GM23338 (cell line): ENCODE results near the gene OR2A2. TPM values are rescaled to one million over a fixed set of nuclear protein-coding genes. Genes with fewer than 3 reads are reported as not detected.

Experiments
- ATAC-seq: fragments of 200-7000 bp; cut with Tn5 transposase; 3 replicates; pipeline ENCODE4 v1.9.1; 2020
- DNase-seq: peaks from one replicate; pipeline ENCODE4 v3.0.0-alpha.2; 2015; ENCODE audit warnings: low spot score
- H2AFZ ChIP-seq: fragments of 200-600 bp; sonication (generic); 2 replicates; pipeline ENCODE4 v1.8.0; 2016; ENCODE audit warnings: antibody characterized with exemption, mild to moderate bottlenecking, moderate library complexity
- H3F3A ChIP-seq: fragments of 200-600 bp; sonication (generic); replicated peaks from 2 replicates; pipeline ENCODE4 v1.8.0; 2017; ENCODE audit warnings: antibody characterized with exemption, mixed run types, low read depth
- H3K27ac ChIP-seq: fragments of 200-600 bp; sonication (generic); 2 replicates; pipeline ENCODE4 v1.6.1; 2016; ENCODE audit warnings: low read depth
- H3K27me3 ChIP-seq: fragments of 200-600 bp; sonication (generic); 2 replicates; pipeline ENCODE4 v1.8.0; 2016; ENCODE audit warnings: mild to moderate bottlenecking, mixed run types, moderate library complexity; ENCODE audit not compliant: insufficient read depth
- H3K36me3 ChIP-seq: fragments of 200-600 bp; sonication (generic); 2 replicates; pipeline ENCODE4 v1.8.0; 2016; ENCODE audit warnings: mild to moderate bottlenecking; ENCODE audit not compliant: insufficient read depth
- H3K4me1 ChIP-seq: fragments of 200-600 bp; sonication (generic); 2 replicates; pipeline ENCODE4 v1.8.0; 2016; ENCODE audit warnings: mild to moderate bottlenecking, moderate library complexity; ENCODE audit not compliant: insufficient read depth
- H3K4me2 ChIP-seq: fragments of 200-600 bp; sonication (generic); 2 replicates; pipeline ENCODE4 v1.7.1; 2017; ENCODE audit warnings: mixed run types
- H3K4me3 ChIP-seq: fragments of 200-600 bp; sonication (generic); 2 replicates; pipeline ENCODE4 v1.6.1; 2016; ENCODE audit warnings: mixed run types
- H3K79me2 ChIP-seq: fragments of 200-600 bp; sonication (generic); replicated peaks from 2 replicates; pipeline ENCODE4 v1.8.0; 2017; ENCODE audit warnings: mild to moderate bottlenecking; ENCODE audit not compliant: insufficient read depth
- H3K9me2 ChIP-seq: fragments of 200-600 bp; sonication (generic); 2 replicates; pipeline ENCODE4 v1.8.0; 2017; ENCODE audit not compliant: insufficient read depth
- H4K20me1 ChIP-seq: fragments of 200-600 bp; sonication (generic); replicated peaks from 2 replicates; pipeline ENCODE4 v1.8.0; 2017; ENCODE audit warnings: mild to moderate bottlenecking; ENCODE audit not compliant: insufficient read depth
- H3K27ac Mint-ChIP-seq: 2 replicates; pipeline ENCODE4 v1.8.0; 2020; ENCODE audit warnings: inconsistent platforms, mild to moderate bottlenecking, moderate library complexity, mixed read lengths
- H3K27me3 Mint-ChIP-seq: 3 replicates; pipeline ENCODE4 v1.8.0; 2022; ENCODE audit warnings: low read depth, mild to moderate bottlenecking, moderate library complexity, mixed read lengths, inconsistent platforms; ENCODE audit not compliant: insufficient read depth, poor library complexity
- H3K36me3 Mint-ChIP-seq: 3 replicates; pipeline ENCODE4 v1.8.0; 2021; ENCODE audit warnings: low read depth, mild to moderate bottlenecking, inconsistent platforms, moderate library complexity, mixed read lengths
- H3K4me1 Mint-ChIP-seq: 3 replicates; pipeline ENCODE4 v1.8.0; 2020; ENCODE audit warnings: mild to moderate bottlenecking, inconsistent platforms, mixed read lengths
- H3K4me3 Mint-ChIP-seq: 3 replicates; pipeline ENCODE4 v1.8.0; 2021; ENCODE audit warnings: moderate library complexity, mild to moderate bottlenecking, inconsistent platforms, mixed read lengths
- H3K9me3 Mint-ChIP-seq: 3 replicates; pipeline ENCODE4 v1.8.0; 2020; ENCODE audit warnings: moderate library complexity, mild to moderate bottlenecking, inconsistent platforms, mixed read lengths
- CREB1 ChIP-seq: fragments of 250-450 bp; sonication (Bioruptor Pico); IDR thresholded peaks from 2 replicates; pipeline ENCODE4 v1.5.0; 2020; ENCODE audit warnings: low read depth, mild to moderate bottlenecking, moderate library complexity
- CTCF ChIP-seq, 2 experiments: fragments of 200-600 bp in 1 of 2; sonication (generic) in 1 of 2; conservative IDR thresholded peaks; 2 replicates each; pipeline versions ENCODE4 v1.5.1 to v1.6.1; 2016 to 2017; ENCODE audit warnings: antibody characterized with exemption in 2 of 2, low read depth in 2 of 2, mild to moderate bottlenecking in 2 of 2, moderate library complexity in 1 of 2
- EZH2 ChIP-seq: fragments of 200-600 bp; sonication (generic); IDR thresholded peaks from one replicate; pipeline ENCODE4 v1.8.0; 2017; ENCODE audit warnings: antibody characterized with exemption, mild to moderate bottlenecking, low read depth; ENCODE audit not compliant: unreplicated experiment
- EZH2phosphoT487 ChIP-seq: fragments of 200-600 bp; sonication (generic); IDR thresholded peaks from one replicate; pipeline ENCODE4 v1.8.1; 2018; ENCODE audit warnings: antibody characterized with exemption; ENCODE audit not compliant: unreplicated experiment
- JUNB ChIP-seq: IDR thresholded peaks from one replicate; pipeline ENCODE4 v1.6.1; 2016; ENCODE audit warnings: antibody characterized with exemption; ENCODE audit not compliant: unreplicated experiment
- NANOG ChIP-seq: IDR thresholded peaks from 2 replicates; pipeline ENCODE4 v1.6.1; 2016; ENCODE audit warnings: antibody characterized with exemption, borderline replicate concordance
- POLR2AphosphoS5 ChIP-seq: IDR thresholded peaks from 2 replicates; pipeline ENCODE4 v1.6.1; 2016; ENCODE audit warnings: antibody characterized with exemption, low read depth
- REST ChIP-seq: IDR thresholded peaks from one replicate; pipeline ENCODE4 v1.6.1; 2018; ENCODE audit warnings: antibody characterized with exemption; ENCODE audit not compliant: unreplicated experiment
- STAT1 ChIP-seq: IDR thresholded peaks from one replicate; pipeline ENCODE4 v1.6.1; 2016; ENCODE audit warnings: antibody characterized with exemption; ENCODE audit not compliant: unreplicated experiment
- ZNF114 ChIP-seq: fragments of 250-450 bp; sonication (Bioruptor Pico); IDR thresholded peaks from 2 replicates; pipeline ENCODE4 v1.5.0; 2020; ENCODE audit warnings: mild to moderate bottlenecking, moderate library complexity
- ZNF331 ChIP-seq: fragments of 250-450 bp; sonication (Bioruptor Pico); IDR thresholded peaks from 2 replicates; pipeline ENCODE4 v1.5.0; 2020; ENCODE audit warnings: low read depth, mild to moderate bottlenecking, moderate library complexity
- polyA plus RNA-seq: library from polyadenylated mRNA; unstranded; fragments of >200 nt; fragmentation: Nextera tagmentation; extraction: Ambion mirVana; gene quantifications from 2 replicates; pipeline ENCODE4 v1.2.1, GENCODE V29; 2016
- total RNA-seq: library from RNA; depleted of rRNA; stranded (reverse); fragments of >200 nt; shearing (Covaris generic); gene quantifications from 2 replicates; pipeline ENCODE4 v1.2.3, GENCODE V29; 2014
- TF ChIP-seq, protein P1 (sequence below): fragments of 250-450 bp; sonication (Bioruptor Pico); IDR thresholded peaks from 2 replicates; pipeline ENCODE4 v1.5.0; 2020; ENCODE audit warnings: mild to moderate bottlenecking, moderate library complexity

Gene OR2A2
- total and polyA plus RNA-seq, 2 experiments from 2014 or later = not detected

- TF ChIP-seq CTCF (conservative IDR thresholded peaks at IDR 0.05; ENCODE audit: low read depth in 2 of 2) (no peak), ZNF331 (CRISPR knock-in tag) (no peak)
Measured at GRCh38 chr7:144142187-144142586, 32.8 kb downstream of the OR2A2 start (continued).

- H3K27me3 Mint-ChIP-seq = no peaks in the 10 kb centered on the region
- no peak overlapping the region for H3K27ac Mint-ChIP-seq
- TF ChIP-seq REST = no peak
- no peak for TF ChIP-seq EZH2
- TF ChIP-seq CREB1 (CRISPR knock-in tag) = no peak
- TF ChIP-seq POLR2AphosphoS5 = no peak
- no peak for TF ChIP-seq ZNF114 (CRISPR knock-in tag)
- no peak for TF ChIP-seq CTCF (conservative IDR thresholded peaks at IDR 0.05; ENCODE audit: low read depth in 2 of 2)
- no peak for TF ChIP-seq NANOG
- TF ChIP-seq ZNF331 (CRISPR knock-in tag) = no peak
- TF ChIP-seq, protein P1, sequence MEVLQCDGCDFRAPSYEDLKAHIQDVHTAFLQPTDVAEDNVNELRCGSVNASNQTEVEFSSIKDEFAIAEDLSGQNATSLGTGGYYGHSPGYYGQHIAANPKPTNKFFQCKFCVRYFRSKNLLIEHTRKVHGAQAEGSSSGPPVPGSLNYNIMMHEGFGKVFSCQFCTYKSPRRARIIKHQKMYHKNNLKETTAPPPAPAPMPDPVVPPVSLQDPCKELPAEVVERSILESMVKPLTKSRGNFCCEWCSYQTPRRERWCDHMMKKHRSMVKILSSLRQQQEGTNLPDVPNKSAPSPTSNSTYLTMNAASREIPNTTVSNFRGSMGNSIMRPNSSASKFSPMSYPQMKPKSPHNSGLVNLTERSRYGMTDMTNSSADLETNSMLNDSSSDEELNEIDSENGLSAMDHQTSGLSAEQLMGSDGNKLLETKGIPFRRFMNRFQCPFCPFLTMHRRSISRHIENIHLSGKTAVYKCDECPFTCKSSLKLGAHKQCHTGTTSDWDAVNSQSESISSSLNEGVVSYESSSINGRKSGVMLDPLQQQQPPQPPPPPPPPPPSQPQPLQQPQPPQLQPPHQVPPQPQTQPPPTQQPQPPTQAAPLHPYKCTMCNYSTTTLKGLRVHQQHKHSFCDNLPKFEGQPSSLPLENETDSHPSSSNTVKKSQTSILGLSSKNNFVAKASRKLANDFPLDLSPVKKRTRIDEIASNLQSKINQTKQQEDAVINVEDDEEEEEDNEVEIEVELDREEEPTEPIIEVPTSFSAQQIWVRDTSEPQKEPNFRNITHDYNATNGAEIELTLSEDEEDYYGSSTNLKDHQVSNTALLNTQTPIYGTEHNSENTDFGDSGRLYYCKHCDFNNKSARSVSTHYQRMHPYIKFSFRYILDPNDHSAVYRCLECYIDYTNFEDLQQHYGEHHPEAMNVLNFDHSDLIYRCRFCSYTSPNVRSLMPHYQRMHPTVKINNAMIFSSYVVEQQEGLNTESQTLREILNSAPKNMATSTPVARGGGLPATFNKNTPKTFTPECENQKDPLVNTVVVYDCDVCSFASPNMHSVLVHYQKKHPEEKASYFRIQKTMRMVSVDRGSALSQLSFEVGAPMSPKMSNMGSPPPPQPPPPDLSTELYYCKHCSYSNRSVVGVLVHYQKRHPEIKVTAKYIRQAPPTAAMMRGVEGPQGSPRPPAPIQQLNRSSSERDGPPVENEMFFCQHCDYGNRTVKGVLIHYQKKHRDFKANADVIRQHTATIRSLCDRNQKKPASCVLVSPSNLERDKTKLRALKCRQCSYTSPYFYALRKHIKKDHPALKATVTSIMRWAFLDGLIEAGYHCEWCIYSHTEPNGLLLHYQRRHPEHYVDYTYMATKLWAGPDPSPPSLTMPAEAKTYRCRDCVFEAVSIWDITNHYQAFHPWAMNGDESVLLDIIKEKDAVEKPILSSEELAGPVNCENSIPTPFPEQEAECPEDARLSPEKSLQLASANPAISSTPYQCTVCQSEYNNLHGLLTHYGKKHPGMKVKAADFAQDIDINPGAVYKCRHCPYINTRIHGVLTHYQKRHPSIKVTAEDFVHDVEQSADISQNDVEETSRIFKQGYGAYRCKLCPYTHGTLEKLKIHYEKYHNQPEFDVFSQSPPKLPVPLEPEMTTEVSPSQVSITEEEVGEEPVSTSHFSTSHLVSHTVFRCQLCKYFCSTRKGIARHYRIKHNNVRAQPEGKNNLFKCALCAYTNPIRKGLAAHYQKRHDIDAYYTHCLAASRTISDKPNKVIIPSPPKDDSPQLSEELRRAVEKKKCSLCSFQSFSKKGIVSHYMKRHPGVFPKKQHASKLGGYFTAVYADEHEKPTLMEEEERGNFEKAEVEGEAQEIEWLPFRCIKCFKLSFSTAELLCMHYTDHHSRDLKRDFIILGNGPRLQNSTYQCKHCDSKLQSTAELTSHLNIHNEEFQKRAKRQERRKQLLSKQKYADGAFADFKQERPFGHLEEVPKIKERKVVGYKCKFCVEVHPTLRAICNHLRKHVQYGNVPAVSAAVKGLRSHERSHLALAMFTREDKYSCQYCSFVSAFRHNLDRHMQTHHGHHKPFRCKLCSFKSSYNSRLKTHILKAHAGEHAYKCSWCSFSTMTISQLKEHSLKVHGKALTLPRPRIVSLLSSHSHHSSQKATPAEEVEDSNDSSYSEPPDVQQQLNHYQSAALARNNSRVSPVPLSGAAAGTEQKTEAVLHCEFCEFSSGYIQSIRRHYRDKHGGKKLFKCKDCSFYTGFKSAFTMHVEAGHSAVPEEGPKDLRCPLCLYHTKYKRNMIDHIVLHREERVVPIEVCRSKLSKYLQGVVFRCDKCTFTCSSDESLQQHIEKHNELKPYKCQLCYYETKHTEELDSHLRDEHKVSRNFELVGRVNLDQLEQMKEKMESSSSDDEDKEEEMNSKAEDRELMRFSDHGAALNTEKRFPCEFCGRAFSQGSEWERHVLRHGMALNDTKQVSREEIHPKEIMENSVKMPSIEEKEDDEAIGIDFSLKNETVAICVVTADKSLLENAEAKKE (CRISPR knock-in tag) = no peak
- TF ChIP-seq EZH2phosphoT487 = no peak
- no peak for TF ChIP-seq STAT1
- TF ChIP-seq JUNB = no peak
- Histone ChIP-seq H3K4me2 (no peak overlapping the region), H3K4me3 (no peak overlapping the region), H3K79me2 (no peaks in the 10 kb centered on the region), H2AFZ (no peak overlapping the region), H3K36me3 (no peaks in the 10 kb centered on the region), H3F3A (no peaks in the 10 kb centered on the region), H3K9me2 (no peaks in the 10 kb centered on the region; the same call in 1 of the 2 replicates), H3K4me1 (no peaks in the 10 kb centered on the region), H3K27me3 (no peaks in the 10 kb centered on the region), H4K20me1 (no peaks in the 10 kb centered on the region), H3K27ac (no peak overlapping the region)
- H3K4me3 Mint-ChIP-seq = no peak overlapping the region
- H3K4me1 Mint-ChIP-seq = no peaks in the 10 kb centered on the region
- ATAC-seq (no peak), DNase-seq (no peak)
- H3K36me3 Mint-ChIP-seq = peaks cover 10% of the 10 kb centered on the region
- H3K9me3 Mint-ChIP-seq = peaks cover 39% of the 10 kb centered on the region
Measured at GRCh38 chr7:144144426-144144825, 35.0 kb downstream of the OR2A2 start.
